ENCODE data around the gene EZR. TPM values are rescaled to one million over a fixed set of nuclear protein-coding genes. Genes with fewer than 3 reads are reported as not detected.

The EZR gene
- total and polyA plus RNA-seq, 9 of the 15 experiments (the other 6 are each of a cell fraction or from before 2014, with no cell fraction given) = 36.5 to 162 (median 104) TPM

- no peak overlapping the region for H3K9ac ChIP-seq (ENCODE audit: insufficient read depth in 1 of 2, low read depth in 2 of 2, low read length in 2 of 2)
- 8% methylated on average over 5 of the region's 5 CpGs for WGBS (ENCODE audit: insufficient coverage, low coverage, missing lambda C conversion rate)
- intact Hi-C loops (cut with micrococcal nuclease) = no loop called here
- in situ Hi-C loops (cut with MboI) = no loop called here
- H3K4me1 ChIP-seq (replicated peaks in 1 of 2; ENCODE audit: control insufficient read depth in 2 of 2, insufficient read depth in 2 of 2, low read length in 2 of 2) = peaks cover 42 to 55% of the 10 kb centered on the region in 2 experiments
- FAIRE-seq (peak; percentile 32), ATAC-seq (peak; percentile 29), DNase-seq (ENCODE audit: extremely low read depth in 1 of 4, low spot score in 3 of 4) (peak in 2 of 4 experiments; percentile 55 to 78)
- no peaks in the 10 kb centered on the region for H3K9me3 ChIP-seq (replicated peaks; ENCODE audit: control insufficient read depth, insufficient read depth, low read depth, low read length)
- H2AFZ ChIP-seq (ENCODE audit: low read depth, low read length) = no peak overlapping the region
- H3K36me3 ChIP-seq (ENCODE audit: control insufficient read depth, insufficient read depth, low read length) = peaks cover 59% of the 10 kb centered on the region
- H3K9me1 ChIP-seq (ENCODE audit: control insufficient read depth, insufficient read depth, low read length) = peaks cover 18% of the 10 kb centered on the region
- no TSS peak for BruUV-seq (replicated peaks)
- H3K79me2 ChIP-seq (ENCODE audit: control insufficient read depth, insufficient read depth, low read length) = peaks cover 72% of the 10 kb centered on the region
- no peak overlapping the region; the same call in 1 of the 2 replicates for H3K4me3 ChIP-seq
- H3K27me3 ChIP-seq (ENCODE audit: control insufficient read depth in 2 of 2, insufficient read depth in 2 of 2, low read length in 2 of 2) = no peaks in the 10 kb centered on the region
- H4K20me1 ChIP-seq (replicated peaks; ENCODE audit: control insufficient read depth, insufficient read depth, low read length) = peaks cover 49% of the 10 kb centered on the region
- POLR2A ChIA-PET = interaction anchor here (0.9 to 1.7 kb wide), 4 partner anchors 7 to 142 kb away, joined by 3 to 9 read pairs (median 5); no protein-coding TSS in a partner anchor
- CTCF ChIA-PET (ENCODE audit: low intra/inter-chr PET ratio) = interaction anchor here (1.3 kb wide), 1 partner anchor 23 kb away, joined by 3 read pairs; no protein-coding TSS in a partner anchor
- H3K27ac ChIP-seq (ENCODE audit: extremely low read depth, low read depth, low read length) = 0 out of 3 replicates have a peak overlapping the region, but pooled peaks have one; percentile 7
- H3K4me2 ChIP-seq (ENCODE audit: insufficient read depth, low read length) = peak overlapping the region; percentile 36; the same call in 1 of the 2 replicates
- TF ChIP-seq EP300 (IDR thresholded peaks at IDR 0.05; ENCODE audit: low read length) = peak; percentile 12; the same call in 1 of the 2 replicates
- no peak for TF ChIP-seq RBM39 (optimal IDR thresholded peaks at IDR 0.05; ENCODE audit: low read depth, low read length)
- TF ChIP-seq L3MBTL2 (IDR thresholded peaks at IDR 0.05) = peak; percentile 58
- TF ChIP-seq ZFX (CRISPR knock-in tag; IDR thresholded peaks at IDR 0.05) = peak; percentile 7; the same call in 1 of the 2 replicates
- TF ChIP-seq TEAD4 (IDR thresholded peaks at IDR 0.05; ENCODE audit: low read length) = peak; percentile 58; the same call in 1 of the 2 replicates
- no peak for TF ChIP-seq TEAD4 (CRISPR knock-in tag; IDR thresholded peaks at IDR 0.05; ENCODE audit: borderline replicate concordance)
- TF ChIP-seq PREB (CRISPR knock-in tag; IDR thresholded peaks at IDR 0.05) = no peak
- TF ChIP-seq MAZ (CRISPR knock-in tag; conservative IDR thresholded peaks at IDR 0.05 in 1 of 2, IDR thresholded peaks at IDR 0.05 in 1 of 2) = 0 out of 4 replicates have a peak, but pooled peaks of 1 of the 2 experiments have one; percentile 28
- TF ChIP-seq HEY1 (CRISPR knock-in tag; IDR thresholded peaks at IDR 0.05; ENCODE audit: borderline replicate concordance) = no peak
- TF ChIP-seq ZBTB5 (IDR thresholded peaks at IDR 0.05) = no peak
- TF ChIP-seq GTF2F1 (IDR thresholded peaks at IDR 0.05; ENCODE audit: low read depth, low read length) = no peak
Observed at GRCh38 chr6:158816329-158816728, 2.8 kb downstream of the EZR start.
